SH-SY5Y (cell line): Measurements from ENCODE around the gene MPEG1.

Source experiments
- GATA2 ChIP-seq: IDR thresholded peaks from 2 replicates; pipeline ENCODE4 v1.6.1; 2011; ENCODE audit warnings: mild to moderate bottlenecking, low read depth, low read length
- GATA3 ChIP-seq: IDR thresholded peaks from 2 replicates; pipeline ENCODE4 v1.6.1; 2011; ENCODE audit warnings: low read depth, mild to moderate bottlenecking, low read length, moderate library complexity

DNA sequence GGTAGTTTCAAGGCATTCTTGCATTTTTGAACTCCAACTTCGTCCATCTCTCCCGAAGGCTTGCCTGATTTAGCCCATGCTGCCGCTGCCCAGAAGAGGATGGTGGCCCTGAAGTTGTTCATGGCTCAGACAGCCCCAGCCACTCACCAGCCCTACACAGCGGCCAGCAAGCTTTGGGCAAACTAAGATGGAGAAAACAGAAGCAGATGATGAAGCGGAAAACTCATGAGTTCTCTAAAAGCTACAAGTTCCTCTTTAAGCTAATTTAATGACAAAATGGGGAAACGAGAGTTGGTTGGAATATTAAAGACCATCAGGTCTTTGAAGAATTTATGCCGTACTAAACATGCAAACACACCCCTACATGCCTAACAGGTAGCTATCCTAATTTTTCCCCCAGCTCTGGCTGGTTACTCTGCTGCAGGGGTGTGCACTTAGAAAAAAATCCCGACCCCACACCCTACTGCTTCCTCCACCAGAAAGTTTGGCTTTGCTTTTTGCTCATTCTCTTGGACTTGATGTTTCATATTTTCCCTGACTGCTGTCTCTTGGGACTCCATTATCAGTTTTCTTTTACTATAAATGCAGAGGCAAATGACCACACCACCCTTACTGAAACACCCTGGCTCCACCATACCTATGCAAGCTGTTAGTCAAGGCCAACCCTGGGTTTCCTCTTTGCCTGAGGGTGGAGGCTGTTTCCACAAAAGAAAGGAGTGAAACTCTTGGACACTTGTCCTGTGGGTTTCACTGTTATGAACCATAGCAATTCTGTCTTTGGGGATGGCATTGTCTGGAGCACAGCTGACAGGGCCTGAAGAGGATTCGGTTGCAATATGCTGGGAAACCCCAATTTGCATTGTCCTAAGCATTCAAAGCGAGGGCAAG, at the start of gene MPEG1:
- TF ChIP-seq GATA2 (no peak), GATA3 (no peak)
